Tibial nerve (tissue), 3 donors: ENCODE measurements around the gene MRPL23.

ENCODE experiments used
- POLR2A ChIP-seq, 2 donors: fragments of 450-650 bp; IDR thresholded peaks; one replicate each; pipeline ENCODE4 v1.6.1; 2017; ENCODE audit warnings: antibody characterized with exemption in 2 of 2, mild to moderate bottlenecking in 2 of 2, moderate library complexity in 2 of 2
- TF ChIP-seq, protein P1 (sequence below), 5 experiments: fragments of 200-600 bp in 3 of 5; fragments of 450-650 bp in 2 of 5; sonication (generic) in 3 of 5; IDR thresholded peaks; one replicate each; pipeline ENCODE4 v1.5.1; 2016 to 2019; ENCODE audit warnings: antibody characterized with exemption in 5 of 5, mild to moderate bottlenecking in 3 of 5, moderate library complexity in 2 of 5

DNA sequence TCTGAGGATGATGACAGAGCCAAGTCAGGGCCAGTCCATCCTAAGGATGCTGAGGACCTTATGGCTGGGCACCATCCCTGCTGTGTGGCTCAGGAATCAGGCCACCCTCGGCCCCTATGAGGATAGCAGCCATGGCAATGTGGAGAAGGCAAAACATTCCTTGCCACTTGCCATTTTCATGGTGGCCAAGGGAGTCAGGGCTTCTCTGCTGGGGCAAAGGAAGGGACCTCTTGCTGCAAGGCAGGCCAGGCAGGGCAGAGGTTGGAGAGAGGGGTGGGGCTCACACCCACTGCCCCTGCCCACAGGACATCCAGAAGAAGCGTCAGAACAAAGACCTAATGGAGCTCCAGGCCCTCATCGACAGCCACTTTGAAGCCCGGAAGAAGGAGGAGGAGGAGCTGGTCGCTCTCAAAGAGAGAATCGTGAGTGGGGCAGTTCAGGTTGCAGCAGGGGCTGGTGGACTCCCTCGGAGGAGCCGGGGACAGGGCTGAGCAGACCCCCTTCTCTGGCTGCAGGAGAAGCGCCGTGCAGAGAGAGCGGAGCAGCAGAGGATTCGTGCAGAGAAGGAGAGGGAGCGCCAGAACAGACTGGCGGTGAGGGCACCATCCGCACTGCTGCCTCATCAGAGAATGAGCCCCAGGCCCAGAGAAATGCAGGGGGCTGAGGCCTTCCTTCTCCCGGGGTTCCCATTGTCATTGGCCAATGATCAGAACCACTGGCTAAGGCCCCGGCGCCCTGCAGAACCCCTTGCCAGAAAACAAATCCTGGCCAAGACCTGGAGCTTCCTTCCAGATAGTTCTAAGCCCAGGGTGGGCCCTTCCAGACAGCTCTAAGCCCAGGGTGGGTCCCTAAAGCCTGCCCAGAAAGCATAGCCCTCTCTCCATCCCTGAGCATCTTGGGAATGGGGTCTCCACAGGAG lies 13.5 kb upstream of the MRPL23 start:
- TF ChIP-seq, protein P1, sequence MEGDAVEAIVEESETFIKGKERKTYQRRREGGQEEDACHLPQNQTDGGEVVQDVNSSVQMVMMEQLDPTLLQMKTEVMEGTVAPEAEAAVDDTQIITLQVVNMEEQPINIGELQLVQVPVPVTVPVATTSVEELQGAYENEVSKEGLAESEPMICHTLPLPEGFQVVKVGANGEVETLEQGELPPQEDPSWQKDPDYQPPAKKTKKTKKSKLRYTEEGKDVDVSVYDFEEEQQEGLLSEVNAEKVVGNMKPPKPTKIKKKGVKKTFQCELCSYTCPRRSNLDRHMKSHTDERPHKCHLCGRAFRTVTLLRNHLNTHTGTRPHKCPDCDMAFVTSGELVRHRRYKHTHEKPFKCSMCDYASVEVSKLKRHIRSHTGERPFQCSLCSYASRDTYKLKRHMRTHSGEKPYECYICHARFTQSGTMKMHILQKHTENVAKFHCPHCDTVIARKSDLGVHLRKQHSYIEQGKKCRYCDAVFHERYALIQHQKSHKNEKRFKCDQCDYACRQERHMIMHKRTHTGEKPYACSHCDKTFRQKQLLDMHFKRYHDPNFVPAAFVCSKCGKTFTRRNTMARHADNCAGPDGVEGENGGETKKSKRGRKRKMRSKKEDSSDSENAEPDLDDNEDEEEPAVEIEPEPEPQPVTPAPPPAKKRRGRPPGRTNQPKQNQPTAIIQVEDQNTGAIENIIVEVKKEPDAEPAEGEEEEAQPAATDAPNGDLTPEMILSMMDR (IDR thresholded peaks at IDR 0.05), result no peak
- no peak for TF ChIP-seq POLR2A (IDR thresholded peaks at IDR 0.05)
